ENCODE results near the gene FOXRED2. TPM values are rescaled to one million over a fixed set of nuclear protein-coding genes. Genes with fewer than 3 reads are reported as not detected.
"Not testable (repeated sequence)": the region's sequence is repeated elsewhere in the genome, so short reads cannot be mapped to it uniquely, and the experiment has no call there.

The FOXRED2 gene
- total and polyA plus RNA-seq, 2 donors (not counting 1 experiment from before 2014, with no cell fraction given) = 0.86 to 7.4 TPM

DNA sequence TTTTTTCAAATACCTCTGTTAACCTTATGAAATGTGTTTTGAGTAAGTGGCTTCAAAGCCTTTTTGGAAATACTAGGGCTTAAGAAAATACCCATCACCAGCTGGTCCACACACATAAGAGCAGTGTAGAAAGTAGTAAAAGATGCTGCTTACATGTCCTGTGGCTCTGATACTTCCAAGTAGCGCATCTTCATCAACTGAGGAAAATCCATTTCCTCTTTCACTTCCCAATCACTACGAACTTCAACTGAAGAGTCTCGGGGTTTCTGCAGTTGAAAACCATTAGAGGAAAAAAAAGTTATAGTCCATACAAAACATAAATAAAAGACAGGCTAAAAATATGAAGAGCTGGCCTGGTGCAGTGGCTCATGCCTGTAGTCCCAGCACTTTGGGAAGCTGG is 13.6 kb upstream of the FOXRED2 start:
- no peaks in the 10 kb centered on the region for H3K9me3 Mint-ChIP-seq (ENCODE audit: insufficient read depth)
- Histone ChIP-seq H3K4me1 (ENCODE audit: control insufficient read depth in 2 of 2, insufficient read depth in 2 of 2, low read length in 2 of 2) (no peaks in the 10 kb centered on the region), H3K36me3 (replicated peaks in 1 of 2; ENCODE audit: control extremely low read depth in 1 of 2, control insufficient read depth in 1 of 2, extremely low read depth in 1 of 2, insufficient read depth in 2 of 2, low read length in 1 of 2) (peaks cover 6 to 97% of the 10 kb centered on the region in 2 experiments), H3K27ac (ENCODE audit: low read length in 2 of 2) (no peak overlapping the region), H4K20me1 (ENCODE audit: control insufficient read depth, insufficient read depth, low read length, poor library complexity, severe bottlenecking) (peaks cover 33% of the 10 kb centered on the region), H3K27me3 (replicated peaks in 1 of 4; ENCODE audit: control extremely low read depth in 1 of 4, control insufficient read depth in 3 of 4, insufficient read depth in 4 of 4, low read length in 3 of 4) (no peaks in the 10 kb centered on the region), H3K9ac (ENCODE audit: low read length) (no peak overlapping the region), H3K4me2 (replicated peaks; ENCODE audit: low read depth, low read length, poor library complexity, severe bottlenecking) (no peak overlapping the region), H3K4me3 (ENCODE audit: control extremely low read depth in 1 of 5, extremely low read depth in 1 of 5, insufficient read depth in 1 of 5, low read depth in 2 of 5, low read length in 4 of 5) (no peak overlapping the region), H3K9me3 (ENCODE audit: control extremely low read depth in 1 of 3, control insufficient read depth in 2 of 3, insufficient read depth in 1 of 3, low read length in 2 of 3) (no peaks in the 10 kb centered on the region), H2AFZ (ENCODE audit: insufficient read depth, low read depth, low read length, poor library complexity, severe bottlenecking) (no peak overlapping the region), H3K79me2 (ENCODE audit: control insufficient read depth, insufficient read depth, low read length) (peaks cover 8% of the 10 kb centered on the region)
- POLR2A ChIA-PET = no interaction called here
- no peak overlapping the region for H3K27ac Mint-ChIP-seq
- H3K4me1 Mint-ChIP-seq = no peaks in the 10 kb centered on the region
- no peak overlapping the region for H3K4me3 Mint-ChIP-seq
- no peaks in the 10 kb centered on the region for H3K27me3 Mint-ChIP-seq
- DNase-seq (no peak), ATAC-seq (ENCODE audit: low read depth) (no peak)
- TF ChIP-seq, protein P1, sequence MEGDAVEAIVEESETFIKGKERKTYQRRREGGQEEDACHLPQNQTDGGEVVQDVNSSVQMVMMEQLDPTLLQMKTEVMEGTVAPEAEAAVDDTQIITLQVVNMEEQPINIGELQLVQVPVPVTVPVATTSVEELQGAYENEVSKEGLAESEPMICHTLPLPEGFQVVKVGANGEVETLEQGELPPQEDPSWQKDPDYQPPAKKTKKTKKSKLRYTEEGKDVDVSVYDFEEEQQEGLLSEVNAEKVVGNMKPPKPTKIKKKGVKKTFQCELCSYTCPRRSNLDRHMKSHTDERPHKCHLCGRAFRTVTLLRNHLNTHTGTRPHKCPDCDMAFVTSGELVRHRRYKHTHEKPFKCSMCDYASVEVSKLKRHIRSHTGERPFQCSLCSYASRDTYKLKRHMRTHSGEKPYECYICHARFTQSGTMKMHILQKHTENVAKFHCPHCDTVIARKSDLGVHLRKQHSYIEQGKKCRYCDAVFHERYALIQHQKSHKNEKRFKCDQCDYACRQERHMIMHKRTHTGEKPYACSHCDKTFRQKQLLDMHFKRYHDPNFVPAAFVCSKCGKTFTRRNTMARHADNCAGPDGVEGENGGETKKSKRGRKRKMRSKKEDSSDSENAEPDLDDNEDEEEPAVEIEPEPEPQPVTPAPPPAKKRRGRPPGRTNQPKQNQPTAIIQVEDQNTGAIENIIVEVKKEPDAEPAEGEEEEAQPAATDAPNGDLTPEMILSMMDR (IDR thresholded peaks at IDR 0.05) = no peak
- no peak for TF ChIP-seq EZH2 (IDR thresholded peaks at IDR 0.05; ENCODE audit: borderline replicate concordance, insufficient read depth, low read depth, low read length, poor library complexity, severe bottlenecking)
- CTCF ChIA-PET = interaction anchor here (1.7 kb wide), 1 partner anchor 10 kb away, joined by 5 read pairs; no protein-coding TSS in a partner anchor
- WGBS (ENCODE audit: insufficient coverage) = no CpG with 5 or more reads among the region's 3 CpGs
- intact Hi-C loops (cut with micrococcal nuclease) = no loop called here

DNA sequence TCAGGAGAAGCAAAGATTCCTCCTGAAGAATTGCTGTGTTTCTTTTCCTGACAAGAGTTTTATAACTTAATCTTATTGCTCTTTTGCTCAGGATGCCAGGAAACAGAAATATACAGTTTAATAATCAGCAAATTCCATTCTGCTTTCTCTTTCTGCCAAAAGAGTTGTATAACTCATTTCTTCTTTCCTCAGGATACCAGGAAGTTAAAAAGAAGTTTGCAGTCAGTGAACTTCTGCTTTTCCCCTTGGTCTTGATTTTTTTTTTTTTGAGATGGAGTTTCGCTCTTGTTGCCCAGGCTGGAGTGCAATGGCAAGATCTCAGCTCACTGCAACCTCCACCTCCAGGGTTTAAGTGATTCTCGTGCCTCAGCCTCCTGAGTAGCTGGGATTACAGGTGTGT is 13.1 kb upstream of the FOXRED2 start:
- H3K4me1 ChIP-seq (ENCODE audit: control insufficient read depth in 2 of 2, insufficient read depth in 2 of 2, low read length in 2 of 2); H3K27ac ChIP-seq (ENCODE audit: low read length in 2 of 2); H2AFZ ChIP-seq (ENCODE audit: insufficient read depth, low read depth, low read length, poor library complexity, severe bottlenecking); H3K9me3 ChIP-seq (ENCODE audit: control extremely low read depth in 1 of 3, control insufficient read depth in 2 of 3, insufficient read depth in 1 of 3, low read length in 2 of 3); H3K9me3 Mint-ChIP-seq (ENCODE audit: insufficient read depth); DNase-seq; H3K4me1 Mint-ChIP-seq; H3K27ac Mint-ChIP-seq; H3K4me2 ChIP-seq (replicated peaks; ENCODE audit: low read depth, low read length, poor library complexity, severe bottlenecking); H3K27me3 ChIP-seq (replicated peaks in 1 of 4; ENCODE audit: control extremely low read depth in 1 of 4, control insufficient read depth in 3 of 4, insufficient read depth in 4 of 4, low read length in 3 of 4); H3K4me3 ChIP-seq (ENCODE audit: control extremely low read depth in 1 of 5, extremely low read depth in 1 of 5, insufficient read depth in 1 of 5, low read depth in 2 of 5, low read length in 4 of 5); ATAC-seq (ENCODE audit: low read depth); H3K27me3 Mint-ChIP-seq; H3K79me2 ChIP-seq (ENCODE audit: control insufficient read depth, insufficient read depth, low read length); H3K4me3 Mint-ChIP-seq; intact Hi-C loops (cut with micrococcal nuclease); H3K9ac ChIP-seq (ENCODE audit: low read length): not testable (repeated sequence)
- CTCF ChIA-PET = interaction anchor here (0.9 to 1.7 kb wide), 2 partner anchors 9 to 34 kb away, joined by 5 to 7 read pairs; no protein-coding TSS in a partner anchor
- H4K20me1 ChIP-seq (ENCODE audit: control insufficient read depth, insufficient read depth, low read length, poor library complexity, severe bottlenecking) = peaks cover 34% of the 10 kb centered on the region
- H3K36me3 ChIP-seq (replicated peaks in 1 of 2; ENCODE audit: control extremely low read depth in 1 of 2, control insufficient read depth in 1 of 2, extremely low read depth in 1 of 2, insufficient read depth in 2 of 2, low read length in 1 of 2) = peaks cover 6 to 96% of the 10 kb centered on the region in 2 experiments
- WGBS (ENCODE audit: insufficient coverage) = no CpG with 5 or more reads among the region's 2 CpGs
- POLR2A ChIA-PET = interaction anchor here (0.9 kb wide), 1 partner anchor 14 kb away, joined by 3 read pairs; no protein-coding TSS in a partner anchor

Measured in B cell (primary cell).